SU-DHL-6 (cell line): ENCODE results near the gene AFG1L.

ENCODE experiments used
- EZH2phosphoT487 ChIP-seq: fragments of 200-600 bp; sonication (generic), shearing (Covaris generic); conservative IDR thresholded peaks from 2 replicates; pipeline ENCODE4 v1.6.1; 2018; ENCODE audit warnings: mild to moderate bottlenecking, antibody characterized with exemption, low read length, moderate library complexity, mixed read lengths
- TF ChIP-seq, protein P1 (sequence below): fragments of 200-600 bp; sonication (generic); IDR thresholded peaks from one replicate; pipeline ENCODE4 v1.5.1; 2017; ENCODE audit warnings: antibody characterized with exemption, mild to moderate bottlenecking, low read length, moderate library complexity; ENCODE audit not compliant: insufficient read depth, poor library complexity, severe bottlenecking

DNA sequence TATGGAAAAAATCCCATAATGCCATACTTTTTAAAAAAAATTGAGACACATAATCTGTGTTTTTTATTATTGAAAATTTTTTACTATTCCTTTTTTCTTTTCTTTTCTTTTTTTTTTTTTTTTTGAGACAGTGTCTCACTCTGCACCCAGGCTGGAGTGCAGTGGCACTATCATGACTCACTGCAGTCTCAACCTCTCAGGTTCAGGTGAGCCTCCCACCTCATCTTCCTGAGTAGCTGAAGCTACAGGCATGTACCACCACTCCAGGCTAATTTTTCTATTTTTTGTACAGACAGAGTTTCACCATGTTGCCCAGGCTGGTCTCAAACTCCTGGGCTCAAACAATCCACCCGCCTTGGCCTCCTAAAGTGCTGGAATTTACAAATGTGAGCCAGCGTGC lies 100.4 kb downstream of the AFG1L start:
- TF ChIP-seq, protein P1, sequence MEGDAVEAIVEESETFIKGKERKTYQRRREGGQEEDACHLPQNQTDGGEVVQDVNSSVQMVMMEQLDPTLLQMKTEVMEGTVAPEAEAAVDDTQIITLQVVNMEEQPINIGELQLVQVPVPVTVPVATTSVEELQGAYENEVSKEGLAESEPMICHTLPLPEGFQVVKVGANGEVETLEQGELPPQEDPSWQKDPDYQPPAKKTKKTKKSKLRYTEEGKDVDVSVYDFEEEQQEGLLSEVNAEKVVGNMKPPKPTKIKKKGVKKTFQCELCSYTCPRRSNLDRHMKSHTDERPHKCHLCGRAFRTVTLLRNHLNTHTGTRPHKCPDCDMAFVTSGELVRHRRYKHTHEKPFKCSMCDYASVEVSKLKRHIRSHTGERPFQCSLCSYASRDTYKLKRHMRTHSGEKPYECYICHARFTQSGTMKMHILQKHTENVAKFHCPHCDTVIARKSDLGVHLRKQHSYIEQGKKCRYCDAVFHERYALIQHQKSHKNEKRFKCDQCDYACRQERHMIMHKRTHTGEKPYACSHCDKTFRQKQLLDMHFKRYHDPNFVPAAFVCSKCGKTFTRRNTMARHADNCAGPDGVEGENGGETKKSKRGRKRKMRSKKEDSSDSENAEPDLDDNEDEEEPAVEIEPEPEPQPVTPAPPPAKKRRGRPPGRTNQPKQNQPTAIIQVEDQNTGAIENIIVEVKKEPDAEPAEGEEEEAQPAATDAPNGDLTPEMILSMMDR: no peak
- TF ChIP-seq EZH2phosphoT487: no peak
